Peyer's patch (tissue), 4 donors: ENCODE results near the gene ASAP2.

Experiments used
- CTCF ChIP-seq, 6 experiments: fragments of 450-650 bp in 4 of 6; fragments of 200-600 bp in 2 of 6; sonication (generic) in 1 of 6; IDR thresholded peaks; one replicate each; pipeline ENCODE4 v1.5.1; 2017 to 2019; ENCODE audit warnings: antibody characterized with exemption in 6 of 6, mild to moderate bottlenecking in 3 of 6, moderate library complexity in 1 of 6
- POLR2A ChIP-seq, 2 donors: fragments of 450-650 bp; IDR thresholded peaks; one replicate each; pipeline ENCODE4 v1.5.1; 2017; ENCODE audit warnings: antibody characterized with exemption in 2 of 2, mild to moderate bottlenecking in 2 of 2, moderate library complexity in 2 of 2

- TF ChIP-seq CTCF (IDR thresholded peaks at IDR 0.05) (no peak), POLR2A (IDR thresholded peaks at IDR 0.05) (no peak)
These were observed 100.9 kb downstream of the ASAP2 start for GRCh38 chr2:9307535-9307934.
